HepG2 (cell line): ENCODE results near the gene SH3BP5. TPM values are rescaled to one million over a fixed set of nuclear protein-coding genes. Genes with fewer than 3 reads are reported as not detected.

Experiments
- CEBPB ChIP-seq: IDR thresholded peaks from 2 replicates; pipeline ENCODE4 v1.6.1; 2011; ENCODE audit warnings: low read depth, low read length, improper control_type of control experiment, borderline replicate concordance
- GTF3A ChIP-seq: sonication (generic); formaldehyde crosslinking; conservative IDR thresholded peaks from 2 replicates; pipeline ENCODE4 v1.4.0; 2020; ENCODE audit warnings: mild to moderate bottlenecking, missing genetic modification reagents
- ZNF138 ChIP-seq: sonication (generic); formaldehyde crosslinking; IDR thresholded peaks from 2 replicates; pipeline ENCODE4 v1.5.0; 2020; ENCODE audit warnings: mild to moderate bottlenecking, low read depth, missing genetic modification reagents
- ZNF781 ChIP-seq: sonication (generic); formaldehyde crosslinking; IDR thresholded peaks from 2 replicates; pipeline ENCODE4 v1.5.1; 2020; ENCODE audit warnings: borderline replicate concordance, mild to moderate bottlenecking, missing genetic modification reagents; ENCODE audit errors: not compliant biosample characterization
- polyA plus RNA-seq, 8 experiments: library from polyadenylated mRNA; depleted of rRNA in 3 of 8; stranded (reverse) in 7 of 8; unstranded in 1 of 8; fragments of >200 nt; fragmentation: Illumina TruSeq in 4 of 8; extraction: Trizol in 4 of 8; gene quantifications; 2 replicates each; pipeline versions ENCODE4 v1.2.1 to v1.2.3, GENCODE V29; 2011 to 2016; ENCODE audit warnings: low read depth in 4 of 8, missing spikeins in 1 of 8, mixed read lengths in 1 of 8; ENCODE audit not compliant: insufficient read depth in 1 of 8
- total RNA-seq, 5 experiments: library from RNA; depleted of rRNA; stranded (reverse); fragments of >200 nt; fragmentation: Illumina TruSeq; extraction: Trizol; gene quantifications; 2 replicates each; pipeline ENCODE4 v1.2.3, GENCODE V29; 2016; ENCODE audit warnings: low read depth in 1 of 5
- TF ChIP-seq, protein P1 (sequence below): sonication (generic); formaldehyde crosslinking; IDR thresholded peaks from one replicate; pipeline ENCODE4 v1.5.1; 2020; ENCODE audit warnings: mild to moderate bottlenecking, missing genetic modification reagents; ENCODE audit errors: not compliant biosample characterization
- TF ChIP-seq, protein P2 (sequence below): sonication (generic); formaldehyde crosslinking; IDR thresholded peaks from 2 replicates; pipeline ENCODE4 v1.5.1; 2020; ENCODE audit warnings: mild to moderate bottlenecking, missing genetic modification reagents, moderate library complexity
- TF ChIP-seq, protein P3 (sequence below): sonication (generic); formaldehyde crosslinking; IDR thresholded peaks from 2 replicates; pipeline ENCODE4 v1.5.0; 2020; ENCODE audit warnings: mild to moderate bottlenecking, missing genetic modification reagents, borderline replicate concordance
- TF ChIP-seq, protein P4 (sequence below): sonication (generic); formaldehyde crosslinking; IDR thresholded peaks from 2 replicates; pipeline ENCODE4 v1.8.0; 2022; ENCODE audit warnings: missing genetic modification reagents, mild to moderate bottlenecking, inconsistent platforms, borderline replicate concordance

Gene SH3BP5
- total and polyA plus RNA-seq, 2 of the 13 experiments (the other 11 are each of a cell fraction or from before 2014, with no cell fraction given) = 0.09 to 0.16 TPM

DNA sequence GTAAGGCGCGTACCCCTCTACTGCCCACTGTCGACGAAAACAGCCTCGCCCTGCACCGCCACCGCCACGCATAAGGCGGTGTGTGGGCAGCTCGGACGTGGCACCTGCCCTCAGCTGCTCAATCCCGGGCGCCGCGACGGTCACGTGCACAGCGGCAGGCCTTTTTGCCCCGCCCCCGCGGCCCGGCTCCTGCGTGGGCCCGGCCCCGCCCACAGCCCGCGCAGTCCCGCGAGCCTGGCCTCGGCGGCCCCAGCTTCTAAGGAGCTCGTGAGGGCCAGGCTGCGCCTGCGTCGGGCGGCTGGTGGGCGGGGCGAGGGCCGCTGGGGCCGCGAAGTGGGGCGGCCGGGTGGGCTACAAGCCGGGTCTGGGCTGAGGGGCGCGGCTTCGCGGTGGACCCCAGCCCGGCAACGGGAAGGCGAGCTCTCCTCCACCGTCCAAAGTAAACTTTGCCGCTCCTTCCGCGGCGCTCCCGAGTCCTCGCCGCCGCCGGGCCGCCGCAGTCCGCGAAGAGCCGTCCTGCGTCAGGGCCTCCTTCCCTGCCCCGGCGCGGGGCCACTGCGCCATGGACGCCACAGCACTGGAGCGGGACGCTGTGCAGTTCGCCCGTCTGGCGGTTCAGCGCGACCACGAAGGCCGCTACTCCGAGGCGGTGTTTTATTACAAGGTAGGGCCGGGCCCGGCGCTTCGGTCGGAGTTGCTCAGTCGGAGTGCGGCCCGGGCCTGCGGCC lies 126.3 kb downstream of the SH3BP5 start, which contains the start of gene CAPN7 (continued):
- TF ChIP-seq, protein P1, sequence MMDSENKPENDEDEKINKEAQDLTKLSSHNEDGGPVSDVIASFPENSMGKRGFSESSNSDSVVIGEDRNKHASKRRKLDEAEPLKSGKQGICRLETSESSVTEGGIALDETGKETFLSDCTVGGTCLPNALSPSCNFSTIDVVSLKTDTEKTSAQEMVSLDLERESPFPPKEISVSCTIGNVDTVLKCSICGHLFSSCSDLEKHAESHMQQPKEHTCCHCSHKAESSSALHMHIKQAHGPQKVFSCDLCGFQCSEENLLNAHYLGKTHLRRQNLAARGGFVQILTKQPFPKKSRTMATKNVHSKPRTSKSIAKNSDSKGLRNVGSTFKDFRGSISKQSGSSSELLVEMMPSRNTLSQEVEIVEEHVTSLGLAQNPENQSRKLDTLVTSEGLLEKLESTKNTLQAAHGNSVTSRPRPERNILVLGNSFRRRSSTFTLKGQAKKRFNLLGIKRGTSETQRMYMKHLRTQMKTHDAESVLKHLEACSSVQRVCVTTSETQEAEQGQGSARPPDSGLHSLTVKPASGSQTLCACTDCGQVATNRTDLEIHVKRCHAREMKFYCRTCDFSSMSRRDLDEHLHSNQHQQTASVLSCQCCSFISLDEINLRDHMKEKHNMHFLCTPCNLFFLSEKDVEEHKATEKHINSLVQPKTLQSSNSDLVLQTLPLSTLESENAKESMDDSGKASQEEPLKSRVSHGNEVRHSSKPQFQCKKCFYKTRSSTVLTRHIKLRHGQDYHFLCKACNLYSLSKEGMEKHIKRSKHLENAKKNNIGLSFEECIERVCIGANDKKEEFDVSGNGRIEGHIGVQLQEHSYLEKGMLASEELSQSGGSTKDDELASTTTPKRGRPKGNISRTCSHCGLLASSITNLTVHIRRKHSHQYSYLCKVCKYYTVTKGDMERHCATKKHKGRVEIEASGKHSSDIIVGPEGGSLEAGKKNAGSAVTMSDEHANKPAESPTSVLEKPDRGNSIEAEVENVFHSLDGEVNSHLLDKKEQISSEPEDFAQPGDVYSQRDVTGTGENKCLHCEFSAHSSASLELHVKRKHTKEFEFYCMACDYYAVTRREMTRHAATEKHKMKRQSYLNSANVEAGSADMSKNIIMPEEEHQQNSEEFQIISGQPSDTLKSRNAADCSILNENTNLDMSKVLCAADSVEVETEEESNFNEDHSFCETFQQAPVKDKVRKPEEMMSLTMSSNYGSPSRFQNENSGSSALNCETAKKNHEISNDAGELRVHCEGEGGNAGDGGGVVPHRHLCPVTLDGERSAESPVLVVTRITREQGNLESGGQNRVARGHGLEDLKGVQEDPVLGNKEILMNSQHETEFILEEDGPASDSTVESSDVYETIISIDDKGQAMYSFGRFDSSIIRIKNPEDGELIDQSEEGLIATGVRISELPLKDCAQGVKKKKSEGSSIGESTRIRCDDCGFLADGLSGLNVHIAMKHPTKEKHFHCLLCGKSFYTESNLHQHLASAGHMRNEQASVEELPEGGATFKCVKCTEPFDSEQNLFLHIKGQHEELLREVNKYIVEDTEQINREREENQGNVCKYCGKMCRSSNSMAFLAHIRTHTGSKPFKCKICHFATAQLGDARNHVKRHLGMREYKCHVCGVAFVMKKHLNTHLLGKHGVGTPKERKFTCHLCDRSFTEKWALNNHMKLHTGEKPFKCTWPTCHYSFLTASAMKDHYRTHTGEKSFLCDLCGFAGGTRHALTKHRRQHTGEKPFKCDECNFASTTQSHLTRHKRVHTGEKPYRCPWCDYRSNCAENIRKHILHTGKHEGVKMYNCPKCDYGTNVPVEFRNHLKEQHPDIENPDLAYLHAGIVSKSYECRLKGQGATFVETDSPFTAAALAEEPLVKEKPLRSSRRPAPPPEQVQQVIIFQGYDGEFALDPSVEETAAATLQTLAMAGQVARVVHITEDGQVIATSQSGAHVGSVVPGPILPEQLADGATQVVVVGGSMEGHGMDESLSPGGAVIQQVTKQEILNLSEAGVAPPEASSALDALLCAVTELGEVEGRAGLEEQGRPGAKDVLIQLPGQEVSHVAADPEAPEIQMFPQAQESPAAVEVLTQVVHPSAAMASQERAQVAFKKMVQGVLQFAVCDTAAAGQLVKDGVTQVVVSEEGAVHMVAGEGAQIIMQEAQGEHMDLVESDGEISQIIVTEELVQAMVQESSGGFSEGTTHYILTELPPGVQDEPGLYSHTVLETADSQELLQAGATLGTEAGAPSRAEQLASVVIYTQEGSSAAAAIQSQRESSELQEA (CRISPR knock-in tag) = peak; percentile 88
- TF ChIP-seq ZNF138 (CRISPR knock-in tag) (peak; percentile 81), ZNF781 (CRISPR knock-in tag) (no peak), GTF3A (CRISPR knock-in tag) (0 out of 2 replicates have a peak, but pooled peaks have one; percentile 50), CEBPB (no peak)
- TF ChIP-seq, protein P2, sequence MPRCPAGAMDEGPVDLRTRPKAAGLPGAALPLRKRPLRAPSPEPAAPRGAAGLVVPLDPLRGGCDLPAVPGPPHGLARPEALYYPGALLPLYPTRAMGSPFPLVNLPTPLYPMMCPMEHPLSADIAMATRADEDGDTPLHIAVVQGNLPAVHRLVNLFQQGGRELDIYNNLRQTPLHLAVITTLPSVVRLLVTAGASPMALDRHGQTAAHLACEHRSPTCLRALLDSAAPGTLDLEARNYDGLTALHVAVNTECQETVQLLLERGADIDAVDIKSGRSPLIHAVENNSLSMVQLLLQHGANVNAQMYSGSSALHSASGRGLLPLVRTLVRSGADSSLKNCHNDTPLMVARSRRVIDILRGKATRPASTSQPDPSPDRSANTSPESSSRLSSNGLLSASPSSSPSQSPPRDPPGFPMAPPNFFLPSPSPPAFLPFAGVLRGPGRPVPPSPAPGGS (CRISPR knock-in tag) = peak; percentile 85; the same call in 1 of the 2 replicates
- TF ChIP-seq, protein P3, sequence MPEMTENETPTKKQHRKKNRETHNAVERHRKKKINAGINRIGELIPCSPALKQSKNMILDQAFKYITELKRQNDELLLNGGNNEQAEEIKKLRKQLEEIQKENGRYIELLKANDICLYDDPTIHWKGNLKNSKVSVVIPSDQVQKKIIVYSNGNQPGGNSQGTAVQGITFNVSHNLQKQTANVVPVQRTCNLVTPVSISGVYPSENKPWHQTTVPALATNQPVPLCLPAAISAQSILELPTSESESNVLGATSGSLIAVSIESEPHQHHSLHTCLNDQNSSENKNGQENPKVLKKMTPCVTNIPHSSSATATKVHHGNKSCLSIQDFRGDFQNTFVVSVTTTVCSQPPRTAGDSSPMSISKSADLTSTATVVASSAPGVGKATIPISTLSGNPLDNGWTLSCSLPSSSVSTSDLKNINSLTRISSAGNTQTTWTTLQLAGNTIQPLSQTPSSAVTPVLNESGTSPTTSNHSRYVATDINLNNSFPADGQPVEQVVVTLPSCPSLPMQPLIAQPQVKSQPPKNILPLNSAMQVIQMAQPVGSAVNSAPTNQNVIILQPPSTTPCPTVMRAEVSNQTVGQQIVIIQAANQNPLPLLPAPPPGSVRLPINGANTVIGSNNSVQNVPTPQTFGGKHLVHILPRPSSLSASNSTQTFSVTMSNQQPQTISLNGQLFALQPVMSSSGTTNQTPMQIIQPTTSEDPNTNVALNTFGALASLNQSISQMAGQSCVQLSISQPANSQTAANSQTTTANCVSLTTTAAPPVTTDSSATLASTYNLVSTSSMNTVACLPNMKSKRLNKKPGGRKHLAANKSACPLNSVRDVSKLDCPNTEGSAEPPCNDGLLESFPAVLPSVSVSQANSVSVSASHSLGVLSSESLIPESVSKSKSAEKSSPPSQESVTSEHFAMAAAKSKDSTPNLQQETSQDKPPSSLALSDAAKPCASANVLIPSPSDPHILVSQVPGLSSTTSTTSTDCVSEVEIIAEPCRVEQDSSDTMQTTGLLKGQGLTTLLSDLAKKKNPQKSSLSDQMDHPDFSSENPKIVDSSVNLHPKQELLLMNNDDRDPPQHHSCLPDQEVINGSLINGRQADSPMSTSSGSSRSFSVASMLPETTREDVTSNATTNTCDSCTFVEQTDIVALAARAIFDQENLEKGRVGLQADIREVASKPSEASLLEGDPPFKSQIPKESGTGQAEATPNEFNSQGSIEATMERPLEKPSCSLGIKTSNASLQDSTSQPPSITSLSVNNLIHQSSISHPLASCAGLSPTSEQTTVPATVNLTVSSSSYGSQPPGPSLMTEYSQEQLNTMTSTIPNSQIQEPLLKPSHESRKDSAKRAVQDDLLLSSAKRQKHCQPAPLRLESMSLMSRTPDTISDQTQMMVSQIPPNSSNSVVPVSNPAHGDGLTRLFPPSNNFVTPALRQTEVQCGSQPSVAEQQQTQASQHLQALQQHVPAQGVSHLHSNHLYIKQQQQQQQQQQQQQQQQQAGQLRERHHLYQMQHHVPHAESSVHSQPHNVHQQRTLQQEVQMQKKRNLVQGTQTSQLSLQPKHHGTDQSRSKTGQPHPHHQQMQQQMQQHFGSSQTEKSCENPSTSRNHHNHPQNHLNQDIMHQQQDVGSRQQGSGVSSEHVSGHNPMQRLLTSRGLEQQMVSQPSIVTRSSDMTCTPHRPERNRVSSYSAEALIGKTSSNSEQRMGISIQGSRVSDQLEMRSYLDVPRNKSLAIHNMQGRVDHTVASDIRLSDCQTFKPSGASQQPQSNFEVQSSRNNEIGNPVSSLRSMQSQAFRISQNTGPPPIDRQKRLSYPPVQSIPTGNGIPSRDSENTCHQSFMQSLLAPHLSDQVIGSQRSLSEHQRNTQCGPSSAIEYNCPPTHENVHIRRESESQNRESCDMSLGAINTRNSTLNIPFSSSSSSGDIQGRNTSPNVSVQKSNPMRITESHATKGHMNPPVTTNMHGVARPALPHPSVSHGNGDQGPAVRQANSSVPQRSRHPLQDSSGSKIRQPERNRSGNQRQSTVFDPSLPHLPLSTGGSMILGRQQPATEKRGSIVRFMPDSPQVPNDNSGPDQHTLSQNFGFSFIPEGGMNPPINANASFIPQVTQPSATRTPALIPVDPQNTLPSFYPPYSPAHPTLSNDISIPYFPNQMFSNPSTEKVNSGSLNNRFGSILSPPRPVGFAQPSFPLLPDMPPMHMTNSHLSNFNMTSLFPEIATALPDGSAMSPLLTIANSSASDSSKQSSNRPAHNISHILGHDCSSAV (CRISPR knock-in tag) = no peak
- TF ChIP-seq, protein P4, sequence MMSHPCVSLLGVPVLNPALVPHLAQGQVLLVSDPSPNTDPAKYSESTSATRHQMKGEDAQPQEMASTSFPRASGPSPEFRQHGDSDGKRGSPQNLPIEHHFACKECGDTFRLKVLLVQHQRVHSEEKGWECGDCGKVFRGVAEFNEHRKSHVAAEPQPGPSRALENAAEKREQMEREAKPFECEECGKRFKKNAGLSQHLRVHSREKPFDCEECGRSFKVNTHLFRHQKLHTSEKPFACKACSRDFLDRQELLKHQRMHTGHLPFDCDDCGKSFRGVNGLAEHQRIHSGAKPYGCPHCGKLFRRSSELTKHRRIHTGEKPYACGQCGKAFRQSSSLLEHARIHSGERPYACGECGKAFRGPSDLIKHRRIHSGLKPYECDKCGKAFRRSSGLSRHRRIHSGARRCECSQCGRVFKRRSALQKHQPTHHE (CRISPR knock-in tag) = no peak
